HCT116 (cell line): ENCODE measurements around the gene CHRNG.

Experiments used
- EZH2 ChIP-seq: fragments of 200-600 bp; sonication (generic); IDR thresholded peaks from 2 replicates; pipeline ENCODE4 v1.6.1; 2017; ENCODE audit warnings: antibody characterized with exemption, mixed run types
- POLR2AphosphoS5 ChIP-seq: IDR thresholded peaks from 2 replicates; pipeline ENCODE4 v1.6.1; 2011; ENCODE audit warnings: mild to moderate bottlenecking, low read depth, low read length, moderate library complexity
- ZFX ChIP-seq: fragments of 450-650 bp; IDR thresholded peaks from 2 replicates; pipeline ENCODE4 v1.6.1; 2017
- TF ChIP-seq, protein P1 (sequence below): IDR thresholded peaks from 2 replicates; pipeline ENCODE4 v1.6.1; 2011; ENCODE audit warnings: mild to moderate bottlenecking, low read length, moderate library complexity; ENCODE audit not compliant: insufficient replicate concordance; ENCODE audit errors: extremely low read depth
- TF ChIP-seq, protein P2 (sequence below), 3 experiments: fragments of 200-600 bp in 1 of 3; sonication (generic) in 1 of 3; IDR thresholded peaks in 2 of 3; conservative IDR thresholded peaks in 1 of 3; 2 replicates each; pipeline ENCODE4 v1.5.1; 2012 to 2017; ENCODE audit warnings: low read depth in 2 of 3, low read length in 2 of 3, antibody characterized with exemption in 1 of 3, borderline replicate concordance in 1 of 3, control low read depth in 1 of 3, mild to moderate bottlenecking in 1 of 3, mixed read lengths in 1 of 3, mixed run types in 1 of 3, moderate library complexity in 1 of 3; ENCODE audit not compliant: insufficient read depth in 1 of 3

DNA sequence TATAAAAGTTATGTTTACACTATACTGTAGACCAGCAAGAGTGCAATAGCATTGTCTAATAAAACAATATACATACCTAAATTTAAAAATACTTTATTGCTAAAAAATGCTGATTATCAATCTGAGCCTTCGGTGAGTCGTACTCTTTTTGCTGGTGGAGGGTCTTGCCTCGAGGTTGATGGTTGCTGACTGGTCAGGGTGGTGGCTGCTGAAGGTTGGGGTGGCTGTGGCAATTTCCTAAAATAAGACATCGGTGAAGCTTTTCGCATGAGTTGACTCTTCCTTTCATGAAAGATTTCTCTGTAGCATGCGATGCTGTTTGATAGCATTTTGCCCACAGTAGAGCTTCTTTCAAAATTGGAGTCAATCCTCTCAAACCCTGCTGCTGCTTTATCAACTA lies 8.5 kb downstream of the CHRNG start:
- TF ChIP-seq POLR2AphosphoS5 (no peak), EZH2 (no peak), ZFX (no peak)
- TF ChIP-seq, protein P1, sequence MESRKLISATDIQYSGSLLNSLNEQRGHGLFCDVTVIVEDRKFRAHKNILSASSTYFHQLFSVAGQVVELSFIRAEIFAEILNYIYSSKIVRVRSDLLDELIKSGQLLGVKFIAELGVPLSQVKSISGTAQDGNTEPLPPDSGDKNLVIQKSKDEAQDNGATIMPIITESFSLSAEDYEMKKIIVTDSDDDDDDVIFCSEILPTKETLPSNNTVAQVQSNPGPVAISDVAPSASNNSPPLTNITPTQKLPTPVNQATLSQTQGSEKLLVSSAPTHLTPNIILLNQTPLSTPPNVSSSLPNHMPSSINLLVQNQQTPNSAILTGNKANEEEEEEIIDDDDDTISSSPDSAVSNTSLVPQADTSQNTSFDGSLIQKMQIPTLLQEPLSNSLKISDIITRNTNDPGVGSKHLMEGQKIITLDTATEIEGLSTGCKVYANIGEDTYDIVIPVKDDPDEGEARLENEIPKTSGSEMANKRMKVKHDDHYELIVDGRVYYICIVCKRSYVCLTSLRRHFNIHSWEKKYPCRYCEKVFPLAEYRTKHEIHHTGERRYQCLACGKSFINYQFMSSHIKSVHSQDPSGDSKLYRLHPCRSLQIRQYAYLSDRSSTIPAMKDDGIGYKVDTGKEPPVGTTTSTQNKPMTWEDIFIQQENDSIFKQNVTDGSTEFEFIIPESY = no peak
- TF ChIP-seq, protein P2, sequence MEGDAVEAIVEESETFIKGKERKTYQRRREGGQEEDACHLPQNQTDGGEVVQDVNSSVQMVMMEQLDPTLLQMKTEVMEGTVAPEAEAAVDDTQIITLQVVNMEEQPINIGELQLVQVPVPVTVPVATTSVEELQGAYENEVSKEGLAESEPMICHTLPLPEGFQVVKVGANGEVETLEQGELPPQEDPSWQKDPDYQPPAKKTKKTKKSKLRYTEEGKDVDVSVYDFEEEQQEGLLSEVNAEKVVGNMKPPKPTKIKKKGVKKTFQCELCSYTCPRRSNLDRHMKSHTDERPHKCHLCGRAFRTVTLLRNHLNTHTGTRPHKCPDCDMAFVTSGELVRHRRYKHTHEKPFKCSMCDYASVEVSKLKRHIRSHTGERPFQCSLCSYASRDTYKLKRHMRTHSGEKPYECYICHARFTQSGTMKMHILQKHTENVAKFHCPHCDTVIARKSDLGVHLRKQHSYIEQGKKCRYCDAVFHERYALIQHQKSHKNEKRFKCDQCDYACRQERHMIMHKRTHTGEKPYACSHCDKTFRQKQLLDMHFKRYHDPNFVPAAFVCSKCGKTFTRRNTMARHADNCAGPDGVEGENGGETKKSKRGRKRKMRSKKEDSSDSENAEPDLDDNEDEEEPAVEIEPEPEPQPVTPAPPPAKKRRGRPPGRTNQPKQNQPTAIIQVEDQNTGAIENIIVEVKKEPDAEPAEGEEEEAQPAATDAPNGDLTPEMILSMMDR (IDR thresholded peaks at IDR 0.05 in 2 of 3, conservative IDR thresholded peaks at IDR 0.05 in 1 of 3; ENCODE audit: borderline replicate concordance in 1 of 3, insufficient read depth in 1 of 3, low read depth in 2 of 3, low read length in 2 of 3) = no peak
